ENCODE results near the gene FKBP2. TPM values are rescaled to one million over a fixed set of nuclear protein-coding genes. Genes with fewer than 3 reads are reported as not detected.
"Not testable (repeated sequence)": the region's sequence is repeated elsewhere in the genome, so short reads cannot be mapped to it uniquely, and the experiment has no call there.

Gene FKBP2
- total RNA-seq, 3 donors from 2014 or later (not counting 1 experiment from before 2014, with no cell fraction given): 26.4 to 39.3 (median 30.3) TPM

- Histone ChIP-seq H3K27ac (ENCODE audit: low read length) (peak overlapping the region; percentile 14), H3K9me3 (ENCODE audit: control insufficient read depth, insufficient read depth, low read length) (no peaks in the 10 kb centered on the region), H3K4me1 (ENCODE audit: control insufficient read depth, insufficient read depth, low read length) (peaks cover 57% of the 10 kb centered on the region), H3K27me3 (ENCODE audit: control insufficient read depth, insufficient read depth, low read length) (no peaks in the 10 kb centered on the region), H3K4me3 (ENCODE audit: low read length) (no peak overlapping the region), H3K36me3 (ENCODE audit: control insufficient read depth, insufficient read depth, low read length) (peaks cover 10% of the 10 kb centered on the region)
- H3K36me3 Mint-ChIP-seq: no peaks in the 10 kb centered on the region
- H3K4me1 Mint-ChIP-seq: peaks cover 21 to 62% of the 10 kb centered on the region in 2 donors
- ATAC-seq: no peak
- no peak for TF ChIP-seq CTCF (IDR thresholded peaks at IDR 0.05)
- no peaks in the 10 kb centered on the region for H3K27me3 Mint-ChIP-seq (ENCODE audit: low read depth in 2 of 2)
- DNase-seq: no peak
- H3K4me3 Mint-ChIP-seq: peak overlapping the region; percentile 81
- peak overlapping the region in 1 of 2 donors; percentile 81 for H3K27ac Mint-ChIP-seq
- no peaks in the 10 kb centered on the region for H3K9me3 Mint-ChIP-seq
- 42% methylated on average over 3 of the region's 6 CpGs for WGBS (ENCODE audit: insufficient coverage)
- intact Hi-C loops (cut with micrococcal nuclease): no loop called here
These were observed 4.1 kb downstream of the FKBP2 start for GRCh38 chr11:64244966-64245365.

DNA sequence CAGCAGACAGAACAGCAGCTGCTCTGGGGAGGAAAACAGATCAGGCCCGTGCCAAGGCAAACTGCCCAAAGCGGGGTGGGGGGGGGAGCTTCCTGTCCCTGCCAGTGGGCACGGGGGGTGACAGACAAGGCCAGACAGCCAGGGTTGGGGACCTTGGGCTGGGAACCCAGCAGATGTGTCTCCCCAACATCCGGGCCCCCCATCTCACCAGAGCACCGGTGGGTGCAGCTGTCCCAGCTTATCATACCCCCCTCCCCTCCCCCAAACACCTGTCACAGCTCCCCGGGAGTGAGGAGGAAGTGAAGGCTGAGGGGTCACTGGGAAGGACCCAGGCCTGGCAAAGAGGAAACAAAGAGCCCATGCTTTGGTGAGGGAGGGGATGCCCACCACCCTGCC lies 4.5 kb downstream of the FKBP2 start:
- intact Hi-C loops (cut with micrococcal nuclease): no loop called here
- H3K27me3 ChIP-seq (ENCODE audit: control insufficient read depth, insufficient read depth, low read length): no peaks in the 10 kb centered on the region
- H3K27me3 Mint-ChIP-seq (ENCODE audit: low read depth in 2 of 2): no peaks in the 10 kb centered on the region
- ATAC-seq (no peak), DNase-seq (peak in 1 of 2 donors; percentile 67)
- H3K4me3 Mint-ChIP-seq: peak overlapping the region; percentile 81
- H3K27ac Mint-ChIP-seq: peak overlapping the region; percentile 69 to 81
- peak overlapping the region; percentile 53 for H3K4me3 ChIP-seq (ENCODE audit: low read length)
- no peaks in the 10 kb centered on the region for H3K9me3 ChIP-seq (ENCODE audit: control insufficient read depth, insufficient read depth, low read length)
- H3K9me3 Mint-ChIP-seq: no peaks in the 10 kb centered on the region
- peaks cover 10% of the 10 kb centered on the region for H3K36me3 ChIP-seq (ENCODE audit: control insufficient read depth, insufficient read depth, low read length)
- H3K36me3 Mint-ChIP-seq: no peaks in the 10 kb centered on the region
- peaks cover 55% of the 10 kb centered on the region for H3K4me1 ChIP-seq (ENCODE audit: control insufficient read depth, insufficient read depth, low read length)
- WGBS (ENCODE audit: insufficient coverage): 0% methylated on average over 4 of the region's 6 CpGs
- H3K27ac ChIP-seq (ENCODE audit: low read length): peak overlapping the region; percentile 14
- no peak for TF ChIP-seq CTCF (IDR thresholded peaks at IDR 0.05)
- peaks cover 18 to 58% of the 10 kb centered on the region in 2 donors for H3K4me1 Mint-ChIP-seq

- H3K4me3 ChIP-seq (ENCODE audit: low read length): peak overlapping the region; percentile 53
- WGBS (ENCODE audit: insufficient coverage): under 1% methylated on average over 46 of the region's 46 CpGs
- H3K27ac Mint-ChIP-seq: peak overlapping the region; percentile 69 to 81
- peaks cover 14 to 52% of the 10 kb centered on the region in 2 donors for H3K4me1 Mint-ChIP-seq
- ATAC-seq (peak in 1 of 3 donors; percentile 8), DNase-seq (peak; percentile 62 to 73)
- TF ChIP-seq CTCF (IDR thresholded peaks at IDR 0.05): no peak
- H3K9me3 ChIP-seq (ENCODE audit: control insufficient read depth, insufficient read depth, low read length): no peaks in the 10 kb centered on the region
- no peaks in the 10 kb centered on the region for H3K27me3 ChIP-seq (ENCODE audit: control insufficient read depth, insufficient read depth, low read length)
- intact Hi-C loops (cut with micrococcal nuclease): no loop called here
- no peaks in the 10 kb centered on the region for H3K9me3 Mint-ChIP-seq
- no peaks in the 10 kb centered on the region for H3K27me3 Mint-ChIP-seq (ENCODE audit: low read depth in 2 of 2)
- H3K27ac ChIP-seq (ENCODE audit: low read length): no peak overlapping the region
- peak overlapping the region; percentile 81 for H3K4me3 Mint-ChIP-seq
- peaks cover 10% of the 10 kb centered on the region for H3K36me3 ChIP-seq (ENCODE audit: control insufficient read depth, insufficient read depth, low read length)
- H3K36me3 Mint-ChIP-seq: no peaks in the 10 kb centered on the region
- H3K4me1 ChIP-seq (ENCODE audit: control insufficient read depth, insufficient read depth, low read length): peaks cover 57% of the 10 kb centered on the region
These were observed 5.1 kb downstream of the FKBP2 start for GRCh38 chr11:64245797-64246620.

- H3K9me3 Mint-ChIP-seq; H3K9me3 ChIP-seq (ENCODE audit: control insufficient read depth, insufficient read depth, low read length); intact Hi-C loops (cut with micrococcal nuclease); H3K4me3 ChIP-seq (ENCODE audit: low read length); DNase-seq; H3K36me3 Mint-ChIP-seq; H3K36me3 ChIP-seq (ENCODE audit: control insufficient read depth, insufficient read depth, low read length); H3K27ac ChIP-seq (ENCODE audit: low read length); H3K27me3 ChIP-seq (ENCODE audit: control insufficient read depth, insufficient read depth, low read length); H3K27me3 Mint-ChIP-seq (ENCODE audit: low read depth in 2 of 2): not testable (repeated sequence)
- ATAC-seq: peak; percentile 11 to 29 (median 24)
- Mint-ChIP-seq H3K4me3 (peak overlapping the region; percentile 83), H3K4me1 (peaks cover 14 to 47% of the 10 kb centered on the region in 2 donors), H3K27ac (peak overlapping the region in 1 of 2 donors; percentile 76)
- under 1% methylated on average over 43 of the region's 43 CpGs for WGBS (ENCODE audit: insufficient coverage)
- peaks cover 60% of the 10 kb centered on the region for H3K4me1 ChIP-seq (ENCODE audit: control insufficient read depth, insufficient read depth, low read length)
These were observed 5.7 kb downstream of the FKBP2 start for GRCh38 chr11:64246621-64246870.
